GM23338 (cell line): ENCODE data around the gene FLNC. TPM values are rescaled to one million over a fixed set of nuclear protein-coding genes. Genes with fewer than 3 reads are reported as not detected.

Experiments used
- ATAC-seq: fragments of 200-7000 bp; cut with Tn5 transposase; 3 replicates; pipeline ENCODE4 v1.9.1; 2020
- DNase-seq: peaks from one replicate; pipeline ENCODE4 v3.0.0-alpha.2; 2015; ENCODE audit warnings: low spot score
- H2AFZ ChIP-seq: fragments of 200-600 bp; sonication (generic); 2 replicates; pipeline ENCODE4 v1.8.0; 2016; ENCODE audit warnings: antibody characterized with exemption, mild to moderate bottlenecking, moderate library complexity
- H3F3A ChIP-seq: fragments of 200-600 bp; sonication (generic); replicated peaks from 2 replicates; pipeline ENCODE4 v1.8.0; 2017; ENCODE audit warnings: antibody characterized with exemption, mixed run types, low read depth
- H3K27ac ChIP-seq: fragments of 200-600 bp; sonication (generic); 2 replicates; pipeline ENCODE4 v1.6.1; 2016; ENCODE audit warnings: low read depth
- H3K27me3 ChIP-seq: fragments of 200-600 bp; sonication (generic); 2 replicates; pipeline ENCODE4 v1.8.0; 2016; ENCODE audit warnings: mild to moderate bottlenecking, mixed run types, moderate library complexity; ENCODE audit not compliant: insufficient read depth
- H3K36me3 ChIP-seq: fragments of 200-600 bp; sonication (generic); 2 replicates; pipeline ENCODE4 v1.8.0; 2016; ENCODE audit warnings: mild to moderate bottlenecking; ENCODE audit not compliant: insufficient read depth
- H3K4me1 ChIP-seq: fragments of 200-600 bp; sonication (generic); 2 replicates; pipeline ENCODE4 v1.8.0; 2016; ENCODE audit warnings: mild to moderate bottlenecking, moderate library complexity; ENCODE audit not compliant: insufficient read depth
- H3K4me2 ChIP-seq: fragments of 200-600 bp; sonication (generic); 2 replicates; pipeline ENCODE4 v1.7.1; 2017; ENCODE audit warnings: mixed run types
- H3K4me3 ChIP-seq: fragments of 200-600 bp; sonication (generic); 2 replicates; pipeline ENCODE4 v1.6.1; 2016; ENCODE audit warnings: mixed run types
- H3K79me2 ChIP-seq: fragments of 200-600 bp; sonication (generic); replicated peaks from 2 replicates; pipeline ENCODE4 v1.8.0; 2017; ENCODE audit warnings: mild to moderate bottlenecking; ENCODE audit not compliant: insufficient read depth
- H3K9me2 ChIP-seq: fragments of 200-600 bp; sonication (generic); 2 replicates; pipeline ENCODE4 v1.8.0; 2017; ENCODE audit not compliant: insufficient read depth
- H4K20me1 ChIP-seq: fragments of 200-600 bp; sonication (generic); replicated peaks from 2 replicates; pipeline ENCODE4 v1.8.0; 2017; ENCODE audit warnings: mild to moderate bottlenecking; ENCODE audit not compliant: insufficient read depth
- H3K27ac Mint-ChIP-seq: 2 replicates; pipeline ENCODE4 v1.8.0; 2020; ENCODE audit warnings: inconsistent platforms, mild to moderate bottlenecking, moderate library complexity, mixed read lengths
- H3K27me3 Mint-ChIP-seq: 3 replicates; pipeline ENCODE4 v1.8.0; 2022; ENCODE audit warnings: low read depth, mild to moderate bottlenecking, moderate library complexity, mixed read lengths, inconsistent platforms; ENCODE audit not compliant: insufficient read depth, poor library complexity
- H3K36me3 Mint-ChIP-seq: 3 replicates; pipeline ENCODE4 v1.8.0; 2021; ENCODE audit warnings: low read depth, mild to moderate bottlenecking, inconsistent platforms, moderate library complexity, mixed read lengths
- H3K4me1 Mint-ChIP-seq: 3 replicates; pipeline ENCODE4 v1.8.0; 2020; ENCODE audit warnings: mild to moderate bottlenecking, inconsistent platforms, mixed read lengths
- H3K4me3 Mint-ChIP-seq: 3 replicates; pipeline ENCODE4 v1.8.0; 2021; ENCODE audit warnings: moderate library complexity, mild to moderate bottlenecking, inconsistent platforms, mixed read lengths
- H3K9me3 Mint-ChIP-seq: 3 replicates; pipeline ENCODE4 v1.8.0; 2020; ENCODE audit warnings: moderate library complexity, mild to moderate bottlenecking, inconsistent platforms, mixed read lengths
- CREB1 ChIP-seq: fragments of 250-450 bp; sonication (Bioruptor Pico); IDR thresholded peaks from 2 replicates; pipeline ENCODE4 v1.5.0; 2020; ENCODE audit warnings: low read depth, mild to moderate bottlenecking, moderate library complexity
- CTCF ChIP-seq, 2 experiments: fragments of 200-600 bp in 1 of 2; sonication (generic) in 1 of 2; conservative IDR thresholded peaks; 2 replicates each; pipeline versions ENCODE4 v1.5.1 to v1.6.1; 2016 to 2017; ENCODE audit warnings: antibody characterized with exemption in 2 of 2, low read depth in 2 of 2, mild to moderate bottlenecking in 2 of 2, moderate library complexity in 1 of 2
- JUNB ChIP-seq: IDR thresholded peaks from one replicate; pipeline ENCODE4 v1.6.1; 2016; ENCODE audit warnings: antibody characterized with exemption; ENCODE audit not compliant: unreplicated experiment
- NANOG ChIP-seq: IDR thresholded peaks from 2 replicates; pipeline ENCODE4 v1.6.1; 2016; ENCODE audit warnings: antibody characterized with exemption, borderline replicate concordance
- POLR2AphosphoS5 ChIP-seq: IDR thresholded peaks from 2 replicates; pipeline ENCODE4 v1.6.1; 2016; ENCODE audit warnings: antibody characterized with exemption, low read depth
- STAT1 ChIP-seq: IDR thresholded peaks from one replicate; pipeline ENCODE4 v1.6.1; 2016; ENCODE audit warnings: antibody characterized with exemption; ENCODE audit not compliant: unreplicated experiment
- ZNF114 ChIP-seq: fragments of 250-450 bp; sonication (Bioruptor Pico); IDR thresholded peaks from 2 replicates; pipeline ENCODE4 v1.5.0; 2020; ENCODE audit warnings: mild to moderate bottlenecking, moderate library complexity
- ZNF331 ChIP-seq: fragments of 250-450 bp; sonication (Bioruptor Pico); IDR thresholded peaks from 2 replicates; pipeline ENCODE4 v1.5.0; 2020; ENCODE audit warnings: low read depth, mild to moderate bottlenecking, moderate library complexity
- polyA plus RNA-seq: library from polyadenylated mRNA; unstranded; fragments of >200 nt; fragmentation: Nextera tagmentation; extraction: Ambion mirVana; gene quantifications from 2 replicates; pipeline ENCODE4 v1.2.1, GENCODE V29; 2016
- total RNA-seq: library from RNA; depleted of rRNA; stranded (reverse); fragments of >200 nt; shearing (Covaris generic); gene quantifications from 2 replicates; pipeline ENCODE4 v1.2.3, GENCODE V29; 2014
- TF ChIP-seq, protein P1 (sequence below): IDR thresholded peaks from 2 replicates; pipeline ENCODE4 v1.6.1; 2016; ENCODE audit warnings: antibody characterized with exemption
- TF ChIP-seq, protein P2 (sequence below): fragments of 250-450 bp; sonication (Bioruptor Pico); IDR thresholded peaks from 2 replicates; pipeline ENCODE4 v1.5.0; 2020; ENCODE audit warnings: mild to moderate bottlenecking, moderate library complexity

FLNC gene
- total and polyA plus RNA-seq, 2 experiments from 2014 or later: 0.65 to 11.8 TPM

DNA sequence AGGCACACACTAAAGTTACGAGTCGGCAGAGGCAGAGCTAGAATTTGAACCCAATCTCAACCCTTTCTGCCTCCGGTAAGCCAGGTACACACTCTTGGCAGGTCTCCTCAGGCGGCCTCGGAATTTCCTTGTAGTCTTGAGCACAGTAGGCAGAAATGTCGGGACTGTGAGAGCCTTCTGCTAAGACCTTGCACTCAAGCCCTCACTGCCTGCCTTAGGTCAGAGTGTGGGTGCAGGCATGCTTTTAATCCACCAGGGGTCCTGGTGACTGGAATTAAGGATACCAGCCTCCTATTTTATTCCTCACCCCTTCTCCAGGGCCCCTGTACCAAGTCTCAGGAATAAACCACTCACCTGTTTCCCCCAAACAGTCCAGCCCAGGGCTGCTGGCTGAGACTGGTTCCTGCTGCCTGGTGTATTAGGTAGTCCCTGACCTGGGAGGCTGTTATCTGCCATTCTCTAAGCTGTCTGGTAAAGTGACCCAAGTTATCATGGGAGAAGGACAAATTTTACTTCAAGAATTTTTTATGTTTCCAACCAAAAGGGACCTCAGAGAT lies 33.3 kb downstream of the FLNC start:
- ATAC-seq: peak; percentile 67
- peaks cover 11% of the 10 kb centered on the region for H3K36me3 Mint-ChIP-seq
- Histone ChIP-seq H3K27me3 (peaks cover 19% of the 10 kb centered on the region), H3K4me2 (peak overlapping the region; percentile 98), H3K36me3 (no peaks in the 10 kb centered on the region), H3K9me2 (no peaks in the 10 kb centered on the region), H3F3A (peaks cover 12% of the 10 kb centered on the region; the same call in 1 of the 2 replicates), H2AFZ (peak overlapping the region; percentile 14; the same call in 1 of the 2 replicates), H3K4me3 (peak overlapping the region; percentile 81), H3K27ac (no peak overlapping the region), H4K20me1 (peaks cover 7% of the 10 kb centered on the region), H3K79me2 (peaks cover 12% of the 10 kb centered on the region), H3K4me1 (peaks cover 19% of the 10 kb centered on the region)
- peaks cover 38% of the 10 kb centered on the region for H3K27me3 Mint-ChIP-seq
- DNase-seq: peak; percentile 90
- no peak overlapping the region for H3K27ac Mint-ChIP-seq
- TF ChIP-seq ZNF114 (CRISPR knock-in tag) (no peak), CTCF (conservative IDR thresholded peaks at IDR 0.05; ENCODE audit: low read depth in 2 of 2) (peak; percentile 51 to 57)
- H3K9me3 Mint-ChIP-seq: no peaks in the 10 kb centered on the region
- peaks cover 44% of the 10 kb centered on the region for H3K4me1 Mint-ChIP-seq
- H3K4me3 Mint-ChIP-seq: peak overlapping the region; percentile 88

- ATAC-seq (no peak), DNase-seq (no peak)
- no peak overlapping the region for H3K4me2 ChIP-seq
- no peaks in the 10 kb centered on the region; the same call in 2 of the 3 replicates for H3K9me3 Mint-ChIP-seq
- H3F3A ChIP-seq: peaks cover 16% of the 10 kb centered on the region; the same call in 1 of the 2 replicates
- H3K27ac Mint-ChIP-seq: no peak overlapping the region
- no peak overlapping the region for H3K27ac ChIP-seq
- H3K27me3 Mint-ChIP-seq: peaks cover 41% of the 10 kb centered on the region
- H3K27me3 ChIP-seq: peaks cover 37% of the 10 kb centered on the region
- H4K20me1 ChIP-seq: peaks cover 7% of the 10 kb centered on the region
- peak overlapping the region; percentile 13; the same call in 1 of the 3 replicates for H3K4me3 Mint-ChIP-seq
- no peak overlapping the region for H2AFZ ChIP-seq
- no peak overlapping the region for H3K4me3 ChIP-seq
- H3K36me3 Mint-ChIP-seq: peaks cover 11% of the 10 kb centered on the region
- H3K4me1 ChIP-seq: peaks cover 23% of the 10 kb centered on the region
- H3K4me1 Mint-ChIP-seq: peaks cover 38% of the 10 kb centered on the region
- H3K79me2 ChIP-seq: peaks cover 12% of the 10 kb centered on the region
- H3K9me2 ChIP-seq: no peaks in the 10 kb centered on the region
- no peaks in the 10 kb centered on the region for H3K36me3 ChIP-seq
- TF ChIP-seq, protein P1, sequence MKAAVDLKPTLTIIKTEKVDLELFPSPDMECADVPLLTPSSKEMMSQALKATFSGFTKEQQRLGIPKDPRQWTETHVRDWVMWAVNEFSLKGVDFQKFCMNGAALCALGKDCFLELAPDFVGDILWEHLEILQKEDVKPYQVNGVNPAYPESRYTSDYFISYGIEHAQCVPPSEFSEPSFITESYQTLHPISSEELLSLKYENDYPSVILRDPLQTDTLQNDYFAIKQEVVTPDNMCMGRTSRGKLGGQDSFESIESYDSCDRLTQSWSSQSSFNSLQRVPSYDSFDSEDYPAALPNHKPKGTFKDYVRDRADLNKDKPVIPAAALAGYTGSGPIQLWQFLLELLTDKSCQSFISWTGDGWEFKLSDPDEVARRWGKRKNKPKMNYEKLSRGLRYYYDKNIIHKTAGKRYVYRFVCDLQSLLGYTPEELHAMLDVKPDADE: no peak
- TF ChIP-seq CTCF (conservative IDR thresholded peaks at IDR 0.05; ENCODE audit: low read depth in 2 of 2) (no peak), POLR2AphosphoS5 (no peak), CREB1 (no peak), ZNF114 (CRISPR knock-in tag) (no peak), JUNB (no peak), NANOG (no peak), STAT1 (no peak), ZNF331 (CRISPR knock-in tag) (no peak)
- TF ChIP-seq, protein P2, sequence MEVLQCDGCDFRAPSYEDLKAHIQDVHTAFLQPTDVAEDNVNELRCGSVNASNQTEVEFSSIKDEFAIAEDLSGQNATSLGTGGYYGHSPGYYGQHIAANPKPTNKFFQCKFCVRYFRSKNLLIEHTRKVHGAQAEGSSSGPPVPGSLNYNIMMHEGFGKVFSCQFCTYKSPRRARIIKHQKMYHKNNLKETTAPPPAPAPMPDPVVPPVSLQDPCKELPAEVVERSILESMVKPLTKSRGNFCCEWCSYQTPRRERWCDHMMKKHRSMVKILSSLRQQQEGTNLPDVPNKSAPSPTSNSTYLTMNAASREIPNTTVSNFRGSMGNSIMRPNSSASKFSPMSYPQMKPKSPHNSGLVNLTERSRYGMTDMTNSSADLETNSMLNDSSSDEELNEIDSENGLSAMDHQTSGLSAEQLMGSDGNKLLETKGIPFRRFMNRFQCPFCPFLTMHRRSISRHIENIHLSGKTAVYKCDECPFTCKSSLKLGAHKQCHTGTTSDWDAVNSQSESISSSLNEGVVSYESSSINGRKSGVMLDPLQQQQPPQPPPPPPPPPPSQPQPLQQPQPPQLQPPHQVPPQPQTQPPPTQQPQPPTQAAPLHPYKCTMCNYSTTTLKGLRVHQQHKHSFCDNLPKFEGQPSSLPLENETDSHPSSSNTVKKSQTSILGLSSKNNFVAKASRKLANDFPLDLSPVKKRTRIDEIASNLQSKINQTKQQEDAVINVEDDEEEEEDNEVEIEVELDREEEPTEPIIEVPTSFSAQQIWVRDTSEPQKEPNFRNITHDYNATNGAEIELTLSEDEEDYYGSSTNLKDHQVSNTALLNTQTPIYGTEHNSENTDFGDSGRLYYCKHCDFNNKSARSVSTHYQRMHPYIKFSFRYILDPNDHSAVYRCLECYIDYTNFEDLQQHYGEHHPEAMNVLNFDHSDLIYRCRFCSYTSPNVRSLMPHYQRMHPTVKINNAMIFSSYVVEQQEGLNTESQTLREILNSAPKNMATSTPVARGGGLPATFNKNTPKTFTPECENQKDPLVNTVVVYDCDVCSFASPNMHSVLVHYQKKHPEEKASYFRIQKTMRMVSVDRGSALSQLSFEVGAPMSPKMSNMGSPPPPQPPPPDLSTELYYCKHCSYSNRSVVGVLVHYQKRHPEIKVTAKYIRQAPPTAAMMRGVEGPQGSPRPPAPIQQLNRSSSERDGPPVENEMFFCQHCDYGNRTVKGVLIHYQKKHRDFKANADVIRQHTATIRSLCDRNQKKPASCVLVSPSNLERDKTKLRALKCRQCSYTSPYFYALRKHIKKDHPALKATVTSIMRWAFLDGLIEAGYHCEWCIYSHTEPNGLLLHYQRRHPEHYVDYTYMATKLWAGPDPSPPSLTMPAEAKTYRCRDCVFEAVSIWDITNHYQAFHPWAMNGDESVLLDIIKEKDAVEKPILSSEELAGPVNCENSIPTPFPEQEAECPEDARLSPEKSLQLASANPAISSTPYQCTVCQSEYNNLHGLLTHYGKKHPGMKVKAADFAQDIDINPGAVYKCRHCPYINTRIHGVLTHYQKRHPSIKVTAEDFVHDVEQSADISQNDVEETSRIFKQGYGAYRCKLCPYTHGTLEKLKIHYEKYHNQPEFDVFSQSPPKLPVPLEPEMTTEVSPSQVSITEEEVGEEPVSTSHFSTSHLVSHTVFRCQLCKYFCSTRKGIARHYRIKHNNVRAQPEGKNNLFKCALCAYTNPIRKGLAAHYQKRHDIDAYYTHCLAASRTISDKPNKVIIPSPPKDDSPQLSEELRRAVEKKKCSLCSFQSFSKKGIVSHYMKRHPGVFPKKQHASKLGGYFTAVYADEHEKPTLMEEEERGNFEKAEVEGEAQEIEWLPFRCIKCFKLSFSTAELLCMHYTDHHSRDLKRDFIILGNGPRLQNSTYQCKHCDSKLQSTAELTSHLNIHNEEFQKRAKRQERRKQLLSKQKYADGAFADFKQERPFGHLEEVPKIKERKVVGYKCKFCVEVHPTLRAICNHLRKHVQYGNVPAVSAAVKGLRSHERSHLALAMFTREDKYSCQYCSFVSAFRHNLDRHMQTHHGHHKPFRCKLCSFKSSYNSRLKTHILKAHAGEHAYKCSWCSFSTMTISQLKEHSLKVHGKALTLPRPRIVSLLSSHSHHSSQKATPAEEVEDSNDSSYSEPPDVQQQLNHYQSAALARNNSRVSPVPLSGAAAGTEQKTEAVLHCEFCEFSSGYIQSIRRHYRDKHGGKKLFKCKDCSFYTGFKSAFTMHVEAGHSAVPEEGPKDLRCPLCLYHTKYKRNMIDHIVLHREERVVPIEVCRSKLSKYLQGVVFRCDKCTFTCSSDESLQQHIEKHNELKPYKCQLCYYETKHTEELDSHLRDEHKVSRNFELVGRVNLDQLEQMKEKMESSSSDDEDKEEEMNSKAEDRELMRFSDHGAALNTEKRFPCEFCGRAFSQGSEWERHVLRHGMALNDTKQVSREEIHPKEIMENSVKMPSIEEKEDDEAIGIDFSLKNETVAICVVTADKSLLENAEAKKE (CRISPR knock-in tag): no peak
Observed at GRCh38 chr7:128865303-128865702, 35.1 kb downstream of the FLNC start.
